ENCODE data around the gene TYK2. TPM values are rescaled to one million over a fixed set of nuclear protein-coding genes. Genes with fewer than 3 reads are reported as not detected.

TYK2 gene
- total and polyA plus RNA-seq, 2 of the 13 experiments (the other 11 are each of a cell fraction or from before 2014, with no cell fraction given) = 38.8 to 60.1 TPM

GRCh38 chr19:10416380-10417257 is 36.2 kb upstream of the TYK2 start (continued):
- TF ChIP-seq USF2 (IDR thresholded peaks at IDR 0.05; ENCODE audit: low read depth, low read length) (no peak), USF2 (CRISPR knock-in tag; IDR thresholded peaks at IDR 0.05; ENCODE audit: borderline replicate concordance) (peak; percentile 36; the same call in 1 of the 2 replicates), NFYC (CRISPR knock-in tag; IDR thresholded peaks at IDR 0.05) (peak; percentile 42; the same call in 1 of the 2 replicates), FOSL2 (CRISPR knock-in tag; IDR thresholded peaks at IDR 0.05) (peak; percentile 81), ZNF773 (CRISPR knock-in tag; IDR thresholded peaks at IDR 0.05; ENCODE audit: borderline replicate concordance) (no peak), ZNF720 (CRISPR knock-in tag; IDR thresholded peaks at IDR 0.05) (no peak), KAT2B (IDR thresholded peaks at IDR 0.05; ENCODE audit: borderline replicate concordance, low read depth, low read length) (no peak), ZNF678 (CRISPR knock-in tag; IDR thresholded peaks at IDR 0.05) (0 out of 2 replicates have a peak, but pooled peaks have one; percentile 24), MYC (CRISPR knock-in tag; IDR thresholded peaks at IDR 0.05; ENCODE audit: borderline replicate concordance) (0 out of 2 replicates have a peak, but pooled peaks have one; percentile 56), ATF3 (CRISPR knock-in tag; IDR thresholded peaks at IDR 0.05) (peak; percentile 76; the same call in 1 of the 2 replicates), GATAD2A (CRISPR knock-in tag; IDR thresholded peaks at IDR 0.05) (peak; percentile 75), DBP (CRISPR knock-in tag; IDR thresholded peaks at IDR 0.05; ENCODE audit: not compliant biosample characterization) (peak; percentile 36), ZNF609 (CRISPR knock-in tag; IDR thresholded peaks at IDR 0.05; ENCODE audit: borderline replicate concordance) (0 out of 2 replicates have a peak, but pooled peaks have one; percentile 48), PITX1 (CRISPR knock-in tag; IDR thresholded peaks at IDR 0.05) (peak; percentile 46; the same call in 1 of the 2 replicates), ZNF331 (CRISPR knock-in tag; IDR thresholded peaks at IDR 0.05) (peak; percentile 52), FOXA3 (CRISPR knock-in tag; IDR thresholded peaks at IDR 0.05) (peak; percentile 68), ZNF567 (CRISPR knock-in tag; IDR thresholded peaks at IDR 0.05; ENCODE audit: borderline replicate concordance) (no peak; the same call in 1 of the 2 replicates)
